HG02610 (cell line): ENCODE data around the gene ZNF595.
A peak's percentile ranks its signal among the peaks of the same experiment; 100 is the strongest.
"Not testable (repeated sequence)": the region's sequence is repeated elsewhere in the genome, so short reads cannot be mapped to it uniquely, and the experiment has no call there.

Experiments
- ATAC-seq: cut with Tn5 transposase; IDR thresholded peaks from one replicate; pipeline ENCODE4 v1.9.1; 2021; ENCODE audit warnings: mild to moderate bottlenecking, moderate library complexity; ENCODE audit not compliant: unreplicated experiment

ZNF595 gene

GRCh38 chr4:52804-53479, at the start of gene ZNF595:
ZNF595 (plus strand) TSS chr4:53321; CDS start chr4:53489, 168 bp downstream.
- ATAC-seq = peak; percentile 59

- ATAC-seq = not testable (repeated sequence)
Measured at GRCh38 chr4:9937-10870, 42.9 kb upstream of the ZNF595 start.

DNA sequence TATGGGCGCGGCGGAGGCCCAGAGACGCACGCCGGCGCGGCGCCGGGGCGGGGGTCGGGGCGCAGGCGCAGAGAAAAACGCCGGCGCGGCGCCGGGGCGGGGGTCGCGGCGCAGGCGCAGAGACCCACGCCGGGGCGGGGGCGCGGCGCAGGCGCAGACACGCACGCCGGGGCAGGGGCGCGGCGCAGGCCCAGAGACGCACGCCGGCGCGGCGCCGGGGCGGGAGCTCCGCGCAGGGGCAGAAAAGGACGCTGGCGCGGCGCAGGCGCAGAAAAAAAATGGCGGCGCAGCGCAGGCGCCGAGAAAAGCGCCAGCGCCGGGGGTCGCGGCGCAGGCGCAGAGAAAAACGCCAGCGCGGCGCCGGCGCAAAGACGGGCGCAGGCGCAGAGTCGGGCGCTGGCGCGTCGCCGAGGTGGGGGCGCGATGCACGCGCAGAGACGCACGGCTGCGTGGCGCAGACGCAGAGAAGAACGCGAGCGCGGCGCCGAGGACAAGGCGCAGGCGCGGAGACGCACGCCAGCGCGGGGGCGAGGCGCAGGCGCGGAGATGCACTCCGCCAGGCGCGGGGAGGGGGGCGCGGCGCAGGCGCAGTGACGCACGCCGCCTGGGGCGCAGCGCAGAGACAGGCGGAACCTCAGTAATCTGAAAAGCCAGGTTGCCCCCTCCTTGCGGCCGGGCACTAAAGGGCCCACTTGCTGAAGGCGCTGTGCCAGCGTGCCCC, 41.9 kb upstream of the ZNF595 start:
- ATAC-seq = peak; percentile 20

GRCh38 chr4:11816-12417, 41.2 kb upstream of the ZNF595 start:
- ATAC-seq = peak; percentile 44

DNA sequence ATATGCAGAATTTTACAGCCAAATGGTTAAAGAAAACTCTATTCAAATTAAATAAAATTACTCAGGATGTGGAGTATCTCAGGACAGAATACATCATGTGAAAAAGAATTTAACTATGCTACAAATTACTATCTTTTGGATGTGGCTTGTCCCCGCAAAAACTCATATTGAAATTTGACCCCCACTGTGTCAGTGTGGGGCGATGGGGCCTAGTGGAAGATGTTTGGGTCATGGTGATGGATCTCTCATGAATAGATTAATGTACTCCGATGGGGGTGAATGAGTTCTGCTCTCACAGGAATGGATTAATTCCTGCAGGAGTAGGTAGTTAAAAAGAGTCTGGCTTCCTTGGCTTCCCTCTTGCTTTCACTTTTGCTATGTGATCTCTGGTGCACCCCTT, 35.0 kb upstream of the ZNF595 start:
- ATAC-seq = not testable (repeated sequence)

GRCh38 chr4:18589-18988, 34.5 kb upstream of the ZNF595 start:
- not testable (repeated sequence) for ATAC-seq

GRCh38 chr4:22882-23281, 30.2 kb upstream of the ZNF595 start:
- ATAC-seq = not testable (repeated sequence)

- not testable (repeated sequence) for ATAC-seq
Measured at GRCh38 chr4:24359-24758, 28.8 kb upstream of the ZNF595 start.

DNA sequence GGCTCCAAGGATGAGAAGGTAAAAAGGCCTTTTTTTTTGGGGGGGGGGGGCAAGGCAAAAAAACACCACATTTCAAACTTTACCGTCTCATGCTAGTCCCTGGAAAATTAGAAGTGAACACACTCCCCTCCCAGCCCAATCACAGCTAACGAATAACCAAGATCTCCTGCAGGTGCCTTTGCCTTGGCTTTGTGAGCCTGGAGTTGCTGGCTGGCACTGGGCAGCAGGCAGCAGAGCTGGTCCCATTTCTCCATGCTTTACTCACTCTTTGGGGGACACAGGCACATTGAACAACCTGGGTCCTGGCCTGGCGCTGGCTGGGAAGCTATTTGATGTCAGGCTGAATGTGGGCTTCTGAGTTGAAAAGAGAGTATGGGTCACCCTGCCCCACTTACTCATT, 25.6 kb upstream of the ZNF595 start:
- not testable (repeated sequence) for ATAC-seq

GRCh38 chr4:28767-29542, 24.2 kb upstream of the ZNF595 start:
- ATAC-seq = not testable (repeated sequence)

GRCh38 chr4:33314-33713, 19.8 kb upstream of the ZNF595 start:
- ATAC-seq = not testable (repeated sequence)

GRCh38 chr4:36559-37415, 16.3 kb upstream of the ZNF595 start:
- not testable (repeated sequence) for ATAC-seq

DNA sequence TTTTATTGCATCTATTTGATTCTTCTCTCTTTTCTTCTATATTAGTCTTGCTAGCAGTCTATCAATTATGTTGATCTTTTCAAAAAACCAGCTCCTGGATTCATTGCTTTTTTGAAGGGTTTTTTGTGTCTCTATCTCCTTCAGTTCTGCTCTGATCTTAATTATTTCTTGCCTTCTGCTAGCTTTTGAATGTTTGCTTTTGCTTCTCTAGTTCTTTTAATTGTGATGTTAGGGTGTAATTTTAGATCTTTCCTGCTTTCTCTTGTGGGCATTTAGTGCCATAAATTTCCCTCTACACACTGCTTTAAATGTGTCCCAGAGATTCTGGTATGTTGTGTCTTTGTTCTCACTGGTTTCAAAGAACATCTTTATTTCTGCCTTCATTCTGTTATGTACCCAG, 14.9 kb upstream of the ZNF595 start:
- ATAC-seq = not testable (repeated sequence)

- not testable (repeated sequence) for ATAC-seq
Measured at GRCh38 chr4:43375-43774, 9.7 kb upstream of the ZNF595 start.

DNA sequence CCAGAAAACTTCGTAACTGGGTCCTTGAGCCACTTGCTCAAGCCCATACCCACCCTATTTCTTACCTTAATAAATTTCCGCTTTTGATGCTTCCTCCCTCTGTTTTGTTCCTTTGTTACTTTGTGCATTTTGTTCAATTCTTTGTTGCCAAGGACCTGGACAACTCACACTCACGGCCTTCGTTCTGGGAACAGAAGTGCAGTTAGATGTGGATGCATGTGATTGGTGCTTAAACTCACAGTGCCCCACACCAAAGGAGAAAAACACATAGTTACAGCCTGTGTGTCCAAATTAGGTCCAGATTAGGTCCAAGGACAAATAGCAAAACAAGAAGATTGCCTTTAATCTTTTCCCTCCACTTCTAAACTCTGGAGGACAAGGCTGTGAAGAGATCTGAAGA, 1.9 kb upstream of the ZNF595 start:
- not testable (repeated sequence) for ATAC-seq

- ATAC-seq = not testable (repeated sequence)
Measured at GRCh38 chr4:51655-52277, 1.4 kb upstream of the ZNF595 start.

DNA sequence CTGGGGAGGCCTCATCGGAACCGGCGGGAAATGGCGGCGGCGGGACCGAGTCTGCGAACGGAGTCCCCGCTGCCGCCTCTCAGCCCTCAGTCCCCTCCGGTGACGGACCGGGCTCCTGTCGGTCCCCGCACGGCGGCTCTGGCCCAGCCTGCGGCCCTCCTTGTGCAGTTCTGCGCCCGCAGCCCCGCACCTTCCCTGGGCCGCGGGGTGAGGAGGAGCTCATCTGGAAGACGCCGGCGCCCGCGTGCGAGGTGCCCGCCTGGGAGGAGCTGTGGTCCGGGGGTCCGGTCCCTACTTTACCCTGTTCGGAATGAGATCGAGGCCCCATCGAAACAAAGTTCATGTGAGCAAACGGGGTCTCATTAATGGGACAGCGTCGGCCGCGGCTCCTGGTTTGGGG, 400 bp downstream of the ZNF595 start:
- ATAC-seq = not testable (repeated sequence)

- ATAC-seq = not testable (repeated sequence)
Measured at GRCh38 chr4:64733-65132, 11.6 kb downstream of the ZNF595 start.

DNA sequence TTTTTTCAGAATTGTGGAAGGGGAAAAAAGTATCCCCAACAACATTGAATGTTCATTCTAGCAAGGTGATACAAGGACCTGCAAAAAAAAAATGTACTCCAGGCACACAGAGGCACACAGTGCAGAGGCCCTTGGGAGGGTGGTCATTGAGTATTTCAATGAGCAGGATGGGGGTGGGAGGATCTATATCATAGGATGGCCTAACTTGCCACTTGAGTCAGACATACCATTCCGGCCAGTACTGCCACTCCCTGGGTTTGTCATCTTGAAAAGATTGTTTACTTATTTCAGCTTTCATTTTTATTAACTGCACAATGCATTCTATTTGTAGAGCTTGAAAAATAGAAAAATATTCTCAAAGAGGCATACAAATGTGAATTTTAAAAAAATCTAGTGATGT, 18.7 kb downstream of the ZNF595 start:
- no peak for ATAC-seq
